ENCODE results near the gene POLR2L.

POLR2L gene

DNA sequence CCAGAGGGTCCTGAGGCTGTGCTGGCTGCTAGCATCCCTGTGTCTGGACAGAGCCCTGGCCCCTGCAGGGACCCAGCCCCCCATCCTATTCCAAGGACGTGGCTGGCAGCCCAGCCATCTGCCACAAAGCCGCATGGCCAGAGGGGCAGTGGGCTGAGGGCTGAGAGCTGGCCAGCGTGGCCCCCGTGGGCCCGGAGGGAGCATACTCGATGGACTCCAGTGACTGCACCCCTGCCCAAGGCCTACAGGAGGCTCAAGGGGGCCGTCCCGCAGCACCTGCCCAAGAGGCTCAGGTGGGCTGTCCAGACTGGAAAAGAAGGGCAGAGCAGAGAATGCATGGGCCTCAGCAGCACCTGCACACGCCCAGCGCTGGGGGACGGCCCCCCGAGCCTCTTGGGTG is 13.5 kb upstream of the POLR2L start:
- TF ChIP-seq, protein P1, sequence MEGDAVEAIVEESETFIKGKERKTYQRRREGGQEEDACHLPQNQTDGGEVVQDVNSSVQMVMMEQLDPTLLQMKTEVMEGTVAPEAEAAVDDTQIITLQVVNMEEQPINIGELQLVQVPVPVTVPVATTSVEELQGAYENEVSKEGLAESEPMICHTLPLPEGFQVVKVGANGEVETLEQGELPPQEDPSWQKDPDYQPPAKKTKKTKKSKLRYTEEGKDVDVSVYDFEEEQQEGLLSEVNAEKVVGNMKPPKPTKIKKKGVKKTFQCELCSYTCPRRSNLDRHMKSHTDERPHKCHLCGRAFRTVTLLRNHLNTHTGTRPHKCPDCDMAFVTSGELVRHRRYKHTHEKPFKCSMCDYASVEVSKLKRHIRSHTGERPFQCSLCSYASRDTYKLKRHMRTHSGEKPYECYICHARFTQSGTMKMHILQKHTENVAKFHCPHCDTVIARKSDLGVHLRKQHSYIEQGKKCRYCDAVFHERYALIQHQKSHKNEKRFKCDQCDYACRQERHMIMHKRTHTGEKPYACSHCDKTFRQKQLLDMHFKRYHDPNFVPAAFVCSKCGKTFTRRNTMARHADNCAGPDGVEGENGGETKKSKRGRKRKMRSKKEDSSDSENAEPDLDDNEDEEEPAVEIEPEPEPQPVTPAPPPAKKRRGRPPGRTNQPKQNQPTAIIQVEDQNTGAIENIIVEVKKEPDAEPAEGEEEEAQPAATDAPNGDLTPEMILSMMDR (IDR thresholded peaks at IDR 0.05) = no peak
- peaks cover 12% of the 10 kb centered on the region for H3K27me3 ChIP-seq
- no peaks in the 10 kb centered on the region for H3K9me3 ChIP-seq
- no peak overlapping the region for H3K4me3 ChIP-seq (ENCODE audit: low read depth in 1 of 2, low read length in 1 of 2)
- no peaks in the 10 kb centered on the region for H3K36me3 ChIP-seq
- no peaks in the 10 kb centered on the region for H3K4me1 ChIP-seq (ENCODE audit: control insufficient read depth in 1 of 2, insufficient read depth in 1 of 2, low read depth in 1 of 2, low read length in 1 of 2)
- H3K27ac ChIP-seq = no peak overlapping the region

DNA sequence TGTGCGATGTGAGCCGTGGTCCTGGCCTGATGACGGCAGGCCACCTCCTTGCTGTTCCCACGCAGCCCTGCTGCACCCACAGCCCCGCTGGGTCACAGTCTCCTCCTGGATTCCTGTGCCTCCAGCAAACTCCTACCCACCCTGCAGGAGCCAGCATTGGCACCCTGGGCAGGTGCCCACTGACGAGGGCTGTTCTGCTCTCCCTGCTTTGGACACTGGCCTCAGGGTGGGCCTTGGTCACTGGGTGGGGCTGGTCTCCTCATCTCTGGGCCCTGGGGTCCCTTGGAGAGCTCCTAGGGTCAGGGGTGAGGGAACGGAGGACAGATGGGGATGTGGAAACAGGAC is 13.0 kb upstream of the POLR2L start:
- Histone ChIP-seq H3K36me3 (no peaks in the 10 kb centered on the region), H3K27ac (no peak overlapping the region), H3K27me3 (peaks cover 16% of the 10 kb centered on the region), H3K4me1 (ENCODE audit: control insufficient read depth in 1 of 2, insufficient read depth in 1 of 2, low read depth in 1 of 2, low read length in 1 of 2) (no peaks in the 10 kb centered on the region), H3K9me3 (no peaks in the 10 kb centered on the region), H3K4me3 (ENCODE audit: low read depth in 1 of 2, low read length in 1 of 2) (no peak overlapping the region)
- TF ChIP-seq, protein P1 (IDR thresholded peaks at IDR 0.05) = no peak

DNA sequence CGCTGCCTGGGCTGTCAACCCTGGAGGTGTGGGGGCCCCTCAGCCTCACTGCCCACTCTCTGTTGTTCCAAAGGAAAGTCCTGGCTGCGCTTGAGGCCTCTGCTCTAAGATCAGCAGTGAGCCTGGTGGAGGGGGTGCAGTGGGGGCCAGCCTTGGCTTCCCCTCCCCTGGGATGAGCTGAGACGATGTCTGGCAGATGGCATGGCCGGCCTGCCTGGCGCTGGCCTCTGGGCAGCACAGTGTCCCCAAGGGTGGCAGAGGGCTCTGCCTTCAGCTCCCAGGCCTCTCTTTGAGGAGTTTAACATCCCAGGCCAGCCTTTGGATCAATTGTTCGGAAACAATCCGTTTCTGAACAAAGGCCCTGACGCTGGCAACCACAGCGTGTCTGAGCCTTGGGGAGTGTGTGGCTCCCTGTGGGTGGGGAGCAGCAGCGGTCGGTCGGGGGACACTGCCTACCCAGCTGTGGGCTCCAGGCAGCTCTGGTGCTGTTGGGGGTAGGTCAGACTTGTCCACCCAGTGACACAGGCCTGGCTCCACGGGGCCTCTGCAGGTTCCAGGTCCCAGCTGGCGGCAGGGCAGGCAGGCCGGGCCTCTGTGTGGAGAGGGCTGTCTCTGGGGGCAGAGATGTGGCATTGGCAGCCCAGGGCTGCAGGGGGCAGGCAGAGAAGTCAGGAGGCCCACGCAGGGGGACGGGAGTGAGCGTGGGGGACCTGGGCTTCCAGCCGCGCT is 12.4 kb upstream of the POLR2L start:
- Histone ChIP-seq H3K4me1 (ENCODE audit: control insufficient read depth in 1 of 2, insufficient read depth in 1 of 2, low read depth in 1 of 2, low read length in 1 of 2) (no peaks in the 10 kb centered on the region), H3K27ac (no peak overlapping the region), H3K36me3 (no peaks in the 10 kb centered on the region), H3K9me3 (no peaks in the 10 kb centered on the region), H3K27me3 (peaks cover 22% of the 10 kb centered on the region), H3K4me3 (ENCODE audit: low read depth in 1 of 2, low read length in 1 of 2) (no peak overlapping the region)
- TF ChIP-seq, protein P1 (IDR thresholded peaks at IDR 0.05) = no peak

DNA sequence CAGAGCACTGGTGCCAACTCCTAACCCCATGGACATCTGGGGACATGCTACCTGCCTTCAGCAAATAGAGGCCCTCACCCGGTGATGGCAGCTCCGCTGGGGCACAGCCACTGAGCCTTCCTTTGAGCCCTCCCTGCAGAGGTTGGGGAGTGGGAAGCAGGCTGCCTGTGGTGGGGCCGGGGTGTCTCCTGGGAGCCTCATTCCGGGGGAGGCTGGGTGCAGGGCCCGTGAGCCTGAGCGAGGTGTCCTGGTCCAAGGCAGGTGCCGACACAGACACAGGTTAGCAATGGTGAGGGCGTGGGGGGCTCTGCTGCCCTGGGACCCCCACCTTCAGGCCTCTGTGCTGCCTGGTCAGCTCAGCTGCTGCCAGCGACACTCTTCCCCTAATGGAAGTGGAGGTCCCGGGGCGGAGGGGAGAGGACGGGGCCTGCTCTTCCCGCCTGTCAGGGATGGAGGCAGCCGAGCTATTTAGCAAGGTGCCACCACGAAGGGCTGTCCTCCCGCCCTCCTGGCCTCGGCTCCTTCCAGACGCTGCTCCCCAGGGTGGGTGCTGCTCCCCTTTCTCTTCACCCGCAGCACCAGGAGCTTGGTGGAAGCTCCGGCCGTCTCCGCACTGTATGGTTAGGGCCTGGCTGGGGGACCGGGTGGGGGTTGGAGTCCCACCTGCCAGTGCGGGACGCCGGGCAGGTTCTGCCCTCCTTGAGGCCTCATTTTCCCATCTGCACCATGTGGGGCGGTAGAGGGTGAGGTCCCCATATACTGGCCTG is 11.5 kb upstream of the POLR2L start:
- Histone ChIP-seq H3K4me3 (ENCODE audit: low read depth in 1 of 2, low read length in 1 of 2) (no peak overlapping the region), H3K36me3 (no peaks in the 10 kb centered on the region), H3K4me1 (ENCODE audit: control insufficient read depth in 1 of 2, insufficient read depth in 1 of 2, low read depth in 1 of 2, low read length in 1 of 2) (peaks cover 5 to 6% of the 10 kb centered on the region in 2 experiments), H3K27ac (no peak overlapping the region), H3K27me3 (peaks cover 31% of the 10 kb centered on the region), H3K9me3 (no peaks in the 10 kb centered on the region)
- TF ChIP-seq, protein P1 (IDR thresholded peaks at IDR 0.05) = no peak

DNA sequence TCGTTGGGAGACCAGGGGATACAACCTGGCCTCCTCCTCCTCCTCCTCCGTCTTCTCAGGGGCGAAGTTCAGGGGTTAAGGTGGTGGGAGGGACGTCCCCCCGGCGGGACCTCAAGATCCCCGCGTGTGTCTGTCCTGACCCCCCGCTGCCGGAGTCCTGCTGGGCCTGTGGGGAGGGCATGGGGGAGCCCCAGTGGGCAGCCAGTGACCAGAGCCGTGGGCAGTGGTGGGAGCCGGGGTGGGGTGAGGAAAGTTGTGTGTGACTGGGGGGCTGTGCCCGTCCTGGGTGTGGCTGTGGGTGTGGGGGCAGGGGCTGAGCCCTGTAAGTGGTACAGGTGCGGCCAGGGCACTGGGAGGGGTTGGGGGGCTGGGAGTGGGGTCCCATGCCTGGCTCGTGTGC is 10.4 kb upstream of the POLR2L start:
- Histone ChIP-seq H3K4me3 (ENCODE audit: low read depth in 1 of 2, low read length in 1 of 2) (no peak overlapping the region), H3K27me3 (peaks cover 42% of the 10 kb centered on the region), H3K36me3 (no peaks in the 10 kb centered on the region), H3K27ac (no peak overlapping the region), H3K9me3 (no peaks in the 10 kb centered on the region), H3K4me1 (ENCODE audit: control insufficient read depth in 1 of 2, insufficient read depth in 1 of 2, low read depth in 1 of 2, low read length in 1 of 2) (peaks cover 13 to 15% of the 10 kb centered on the region in 2 experiments)
- TF ChIP-seq, protein P1 (IDR thresholded peaks at IDR 0.05) = no peak

Data from neutrophil (primary cell).